Stimulated activated CD4-positive, alpha-beta T cell treated with anti-CD3 and anti-CD28 coated beads, Interleukin-15, amount 100 ng/mL, for 48 hours (primary cell): Measurements from ENCODE around the gene PRPF40B.

Experiments used
- DNase-seq, 2 donors: peaks; one replicate each; pipeline ENCODE4 v3.0.0-alpha.2; 2020; ENCODE audit warnings: low read depth in 2 of 2

Gene PRPF40B

GRCh38 chr12:49684310-49684854 lies 61.0 kb downstream of the PRPF40B start:
- no peak for DNase-seq

GRCh38 chr12:49687941-49688340 lies 64.6 kb downstream of the PRPF40B start:
- DNase-seq, result no peak

GRCh38 chr12:49689237-49689636 lies 65.9 kb downstream of the PRPF40B start:
- DNase-seq, result no peak

- DNase-seq, result no peak
Measured at GRCh38 chr12:49689785-49690184, 66.4 kb downstream of the PRPF40B start.

- DNase-seq, result no peak
Measured at GRCh38 chr12:49692851-49693250, 69.5 kb downstream of the PRPF40B start.

GRCh38 chr12:49693931-49694444 lies 70.6 kb downstream of the PRPF40B start:
- no peak for DNase-seq
